OCI-LY7 (cell line): ENCODE measurements around the gene NSD2. TPM values are rescaled to one million over a fixed set of nuclear protein-coding genes. Genes with fewer than 3 reads are reported as not detected.
A peak's percentile ranks its signal among the peaks of the same experiment; 100 is the strongest.

Experiments used
- BruUV-seq: library from RNA; stranded (reverse); fragments of 400-500 nt; replicated peaks from 2 replicates; lab custom pipeline; 2021; lab: Mats Ljungman, UMichigan
- CTCF ChIA-PET: fragments of 300-600 bp; sonication (Branson Sonifier 250); formaldehyde crosslinking; loops from one replicate; lab custom pipeline; 2022; ENCODE audit warnings: antibody characterized with exemption; ENCODE audit not compliant: unreplicated experiment; lab: Charles Lee
- POLR2A ChIA-PET: fragments of 300-600 bp; sonication (Branson Sonifier 250); formaldehyde crosslinking; loops from one replicate; lab custom pipeline; 2022; ENCODE audit warnings: antibody characterized with exemption; lab: Charles Lee
- DNase-seq: peaks from one replicate; pipeline ENCODE4 v3.0.0-alpha.2; 2015; ENCODE audit warnings: low spot score
- H2AFZ ChIP-seq: fragments of 200-600 bp; sonication (generic), shearing (Covaris generic); 2 replicates; pipeline ENCODE4 v1.6.1; 2014; ENCODE audit warnings: mild to moderate bottlenecking, antibody characterized with exemption, low read length, moderate library complexity
- H3K27ac ChIP-seq: fragments of 200-600 bp; sonication (generic); 2 replicates; pipeline ENCODE4 v1.5.1; 2014; ENCODE audit warnings: mixed run types, low read depth, mild to moderate bottlenecking, moderate library complexity, low read length, inconsistent platforms; ENCODE audit not compliant: poor library complexity, severe bottlenecking
- H3K36me3 ChIP-seq: fragments of 200-600 bp; sonication (generic); 2 replicates; pipeline ENCODE4 v1.6.1; 2014; ENCODE audit warnings: mild to moderate bottlenecking, antibody characterized with exemption, low read length, moderate library complexity, mixed read lengths; ENCODE audit not compliant: insufficient read depth
- H3K4me1 ChIP-seq: fragments of 200-600 bp; sonication (generic); 2 replicates; pipeline ENCODE4 v1.5.1; 2014; ENCODE audit warnings: mild to moderate bottlenecking, low read length; ENCODE audit not compliant: insufficient read depth, poor library complexity, severe bottlenecking
- H3K4me2 ChIP-seq: fragments of 200-600 bp; sonication (generic); 2 replicates; pipeline ENCODE4 v1.6.1; 2014; ENCODE audit warnings: mild to moderate bottlenecking, low read length
- H3K4me3 ChIP-seq: fragments of 200-600 bp; sonication (generic); 2 replicates; pipeline ENCODE4 v1.5.1; 2014; ENCODE audit warnings: mild to moderate bottlenecking, low read depth, low read length; ENCODE audit not compliant: poor library complexity, severe bottlenecking
- H3K79me2 ChIP-seq: fragments of 200-600 bp; sonication (generic); 2 replicates; pipeline ENCODE4 v1.6.1; 2016; ENCODE audit warnings: low read depth, mild to moderate bottlenecking, low read length, moderate library complexity, mixed read lengths; ENCODE audit not compliant: insufficient read depth
- H3K9me2 ChIP-seq: fragments of 200-600 bp; sonication (generic); 2 replicates; pipeline ENCODE4 v1.6.1; 2016; ENCODE audit warnings: mild to moderate bottlenecking, low read length, mixed read lengths; ENCODE audit not compliant: insufficient read depth
- H3K9me3 ChIP-seq: fragments of 200-600 bp; sonication (generic); 2 replicates; pipeline ENCODE4 v1.6.1; 2014; ENCODE audit warnings: mild to moderate bottlenecking, mixed run types, low read length, mixed read lengths
- H4K20me1 ChIP-seq: fragments of 200-600 bp; sonication (generic); 2 replicates; pipeline ENCODE4 v1.6.1; 2014; ENCODE audit warnings: mild to moderate bottlenecking, antibody characterized with exemption, low read length, moderate library complexity, mixed read lengths; ENCODE audit not compliant: insufficient read depth
- CTCF ChIP-seq: fragments of 200-600 bp; sonication (generic); conservative IDR thresholded peaks from 2 replicates; pipeline ENCODE4 v1.5.1; 2014; ENCODE audit warnings: mild to moderate bottlenecking, antibody characterized with exemption, low read length, moderate library complexity, mixed read lengths
- EZH2phosphoT487 ChIP-seq: fragments of 200-600 bp; sonication (generic); IDR thresholded peaks from 2 replicates; pipeline ENCODE4 v1.6.1; 2018; ENCODE audit warnings: low read depth, borderline replicate concordance, mild to moderate bottlenecking, mixed run types, antibody characterized with exemption, low read length, moderate library complexity, mixed read lengths
- intact Hi-C: fragments of 100-400 bp; cut with micrococcal nuclease; formaldehyde crosslinking; loops from one replicate; pipeline ENCODE4 v1.10.0; 2022; ENCODE audit not compliant: unreplicated experiment
- total RNA-seq, 2 experiments: library from RNA; depleted of rRNA in 1 of 2; stranded (reverse); fragments of >200 nt in 1 of 2; shearing (Covaris generic) in 1 of 2; gene quantifications; 2 replicates each; pipeline ENCODE4 v1.2.3, GENCODE V29; 2014 to 2022

NSD2 gene
- total RNA-seq, 2 experiments from 2014 or later = 169 to 329 TPM

GRCh38 chr4:1874201-1874600, 3.0 kb downstream of the NSD2 start:
- peaks cover 43% of the 10 kb centered on the region for H3K36me3 ChIP-seq
- ChIA-PET POLR2A (interaction anchor here (0.7 kb wide), 1 partner anchor 1203 kb away, joined by 3 read pairs; no protein-coding TSS in a partner anchor), CTCF (no interaction called here)
- H3K9me2 ChIP-seq = no peaks in the 10 kb centered on the region
- no peak overlapping the region for H2AFZ ChIP-seq
- H3K4me2 ChIP-seq = peak overlapping the region; percentile 89
- peaks cover 33% of the 10 kb centered on the region for H3K4me1 ChIP-seq
- intact Hi-C loops = no loop called here
- H3K79me2 ChIP-seq = peaks cover 73% of the 10 kb centered on the region
- peak overlapping the region; percentile 94 for H3K4me3 ChIP-seq
- TF ChIP-seq EZH2phosphoT487 = no peak
- no peak for TF ChIP-seq CTCF
- peaks cover 31% of the 10 kb centered on the region for H4K20me1 ChIP-seq
- H3K27ac ChIP-seq = no peak overlapping the region
- H3K9me3 ChIP-seq = no peaks in the 10 kb centered on the region
- no peak for DNase-seq
- no TSS peak for BruUV-seq

- Histone ChIP-seq H2AFZ (no peak overlapping the region), H3K27ac (no peak overlapping the region), H3K79me2 (peaks cover 100% of the 10 kb centered on the region), H3K4me1 (peaks cover 6% of the 10 kb centered on the region), H3K4me2 (no peak overlapping the region), H3K9me2 (no peaks in the 10 kb centered on the region), H3K4me3 (no peak overlapping the region), H3K9me3 (no peaks in the 10 kb centered on the region), H4K20me1 (peaks cover 28% of the 10 kb centered on the region), H3K36me3 (peaks cover 73% of the 10 kb centered on the region)
- BruUV-seq = no TSS peak
- intact Hi-C loops = no loop called here
- DNase-seq = no peak
- CTCF ChIA-PET = no interaction called here
- no peak for TF ChIP-seq EZH2phosphoT487
- no peak for TF ChIP-seq CTCF
- POLR2A ChIA-PET = interaction anchor here (0.6 kb wide), 1 partner anchor 354 kb away, joined by 3 read pairs; no protein-coding TSS in a partner anchor
These were observed 8.3 kb downstream of the NSD2 start for GRCh38 chr4:1879485-1879884.

GRCh38 chr4:1880332-1880731, 9.1 kb downstream of the NSD2 start:
- no peak for DNase-seq
- peaks cover 71% of the 10 kb centered on the region for H3K36me3 ChIP-seq
- TF ChIP-seq EZH2phosphoT487 (no peak), CTCF (no peak)
- no peaks in the 10 kb centered on the region for H3K9me3 ChIP-seq
- ChIA-PET POLR2A (no interaction called here), CTCF (no interaction called here)
- no peak overlapping the region for H3K4me2 ChIP-seq
- H3K9me2 ChIP-seq = no peaks in the 10 kb centered on the region
- H3K79me2 ChIP-seq = peaks cover 100% of the 10 kb centered on the region
- H3K4me1 ChIP-seq = no peaks in the 10 kb centered on the region
- no TSS peak for BruUV-seq
- H2AFZ ChIP-seq = no peak overlapping the region
- H4K20me1 ChIP-seq = peaks cover 23% of the 10 kb centered on the region; the same call in 1 of the 2 replicates
- intact Hi-C loops = no loop called here
- H3K27ac ChIP-seq = no peak overlapping the region
- H3K4me3 ChIP-seq = no peak overlapping the region
